ENCODE measurements around the gene TAOK3.

GRCh38 chr12:118166946-118167345 is 205.8 kb downstream of the TAOK3 start:
- TF ChIP-seq CTCF (IDR thresholded peaks at IDR 0.05; ENCODE audit: low read depth, low read length, missing input control) (no peak), ATF3 (IDR thresholded peaks at IDR 0.05) (no peak), RXRA (IDR thresholded peaks at IDR 0.05) (no peak), REST (IDR thresholded peaks at IDR 0.05) (no peak), FOXA1 (IDR thresholded peaks at IDR 0.05) (no peak)
